Transverse colon (tissue), 4 donors: ENCODE data around the gene IL18.

Source experiments
- POLR2A ChIP-seq: fragments of 450-650 bp; IDR thresholded peaks from one replicate; pipeline ENCODE4 v1.6.1; 2016; ENCODE audit warnings: antibody characterized with exemption, mild to moderate bottlenecking, moderate library complexity
- POLR2AphosphoS5 ChIP-seq, 3 donors: sonication (generic); formaldehyde crosslinking; IDR thresholded peaks; one replicate each; pipeline ENCODE4 v1.6.1; 2016; ENCODE audit warnings: antibody characterized with exemption in 3 of 3
- TF ChIP-seq, protein P1 (sequence below), 5 experiments: fragments of 200-600 bp in 3 of 5; fragments of 450-650 bp in 2 of 5; sonication (generic) in 3 of 5; IDR thresholded peaks; 1 replicate in 2 of 5; 2 replicates in 3 of 5; pipeline ENCODE4 v1.5.1; 2016 to 2017; ENCODE audit warnings: antibody characterized with exemption in 5 of 5, inconsistent platforms in 3 of 5, mild to moderate bottlenecking in 2 of 5, moderate library complexity in 1 of 5

- TF ChIP-seq POLR2AphosphoS5 (IDR thresholded peaks at IDR 0.05) (no peak), POLR2A (no peak)
- TF ChIP-seq, protein P1, sequence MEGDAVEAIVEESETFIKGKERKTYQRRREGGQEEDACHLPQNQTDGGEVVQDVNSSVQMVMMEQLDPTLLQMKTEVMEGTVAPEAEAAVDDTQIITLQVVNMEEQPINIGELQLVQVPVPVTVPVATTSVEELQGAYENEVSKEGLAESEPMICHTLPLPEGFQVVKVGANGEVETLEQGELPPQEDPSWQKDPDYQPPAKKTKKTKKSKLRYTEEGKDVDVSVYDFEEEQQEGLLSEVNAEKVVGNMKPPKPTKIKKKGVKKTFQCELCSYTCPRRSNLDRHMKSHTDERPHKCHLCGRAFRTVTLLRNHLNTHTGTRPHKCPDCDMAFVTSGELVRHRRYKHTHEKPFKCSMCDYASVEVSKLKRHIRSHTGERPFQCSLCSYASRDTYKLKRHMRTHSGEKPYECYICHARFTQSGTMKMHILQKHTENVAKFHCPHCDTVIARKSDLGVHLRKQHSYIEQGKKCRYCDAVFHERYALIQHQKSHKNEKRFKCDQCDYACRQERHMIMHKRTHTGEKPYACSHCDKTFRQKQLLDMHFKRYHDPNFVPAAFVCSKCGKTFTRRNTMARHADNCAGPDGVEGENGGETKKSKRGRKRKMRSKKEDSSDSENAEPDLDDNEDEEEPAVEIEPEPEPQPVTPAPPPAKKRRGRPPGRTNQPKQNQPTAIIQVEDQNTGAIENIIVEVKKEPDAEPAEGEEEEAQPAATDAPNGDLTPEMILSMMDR (IDR thresholded peaks at IDR 0.05) = no peak
These were observed 3.3 kb upstream of the IL18 start, which contains the start of gene TEX12 for GRCh38 chr11:112167145-112167544.
